ENCODE measurements around the gene COL8A1. TPM values are rescaled to one million over a fixed set of nuclear protein-coding genes. Genes with fewer than 3 reads are reported as not detected.
"Not testable (repeated sequence)": the region's sequence is repeated elsewhere in the genome, so short reads cannot be mapped to it uniquely, and the experiment has no call there.

The COL8A1 gene
- total RNA-seq, result under 1 TPM in 1 of 2 experiments, not detected in 1; 0.07 TPM

DNA sequence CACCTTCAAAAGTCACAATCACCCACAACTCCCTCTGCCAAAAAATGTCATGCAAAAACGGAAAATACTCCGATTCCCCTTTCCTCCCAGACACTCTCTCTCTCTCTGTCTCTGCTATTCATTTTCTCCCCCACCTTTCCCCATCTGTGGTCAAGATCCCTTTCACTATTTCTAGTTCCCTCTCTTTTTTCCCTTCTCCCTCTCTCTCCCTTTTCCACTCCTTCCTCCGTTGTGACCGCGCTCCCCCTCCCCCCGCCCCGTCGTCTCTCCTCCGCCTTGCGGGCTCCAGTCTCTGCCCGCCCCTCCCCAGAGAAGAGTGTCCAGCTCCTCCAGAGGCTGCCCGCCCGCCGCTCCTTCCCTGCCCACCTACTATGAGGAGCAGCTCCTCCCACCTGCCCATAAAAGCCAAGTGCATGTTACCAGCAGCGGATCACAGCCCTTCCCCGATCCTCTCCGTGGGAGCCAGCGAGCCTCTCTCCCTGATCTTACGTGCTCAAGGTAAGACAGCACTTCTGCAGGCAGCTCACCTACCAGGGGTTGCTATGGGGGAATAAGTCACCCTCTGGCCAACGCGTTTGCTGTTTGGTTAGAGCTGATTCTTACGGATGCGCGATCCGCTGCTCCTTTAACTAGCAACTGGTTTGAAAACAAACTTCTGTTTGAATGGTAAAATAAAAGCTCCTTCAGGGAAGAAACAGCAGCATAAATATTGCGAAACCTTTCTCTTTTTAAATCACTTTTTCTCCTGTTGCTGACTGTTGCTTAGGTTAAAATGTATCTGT, at the start of gene COL8A1:
COL8A1 (plus strand) TSS at position 428 of the 782 bp plus-strand sequence. CDS start 152,089 bp downstream, outside the sequence.
- Mint-ChIP-seq H3K36me3 (ENCODE audit: low read depth) (no peaks in the 10 kb centered on the region), H3K4me3 (no peak within 1 kb of the TSS), H3K27me3 (peaks cover 64% of the 10 kb centered on the region), H3K27ac (no peak within 1 kb of the TSS), H3K9me3 (no peaks in the 10 kb centered on the region), H3K4me1 (peaks cover 10% of the 10 kb centered on the region)
- POLR2A ChIA-PET, result no interaction called here
- DNase-seq, result no peak
- CTCF ChIA-PET, result interaction anchor here (0.6 kb wide), 1 partner anchor 268 kb away, joined by 3 read pairs; no protein-coding TSS in a partner anchor

DNA sequence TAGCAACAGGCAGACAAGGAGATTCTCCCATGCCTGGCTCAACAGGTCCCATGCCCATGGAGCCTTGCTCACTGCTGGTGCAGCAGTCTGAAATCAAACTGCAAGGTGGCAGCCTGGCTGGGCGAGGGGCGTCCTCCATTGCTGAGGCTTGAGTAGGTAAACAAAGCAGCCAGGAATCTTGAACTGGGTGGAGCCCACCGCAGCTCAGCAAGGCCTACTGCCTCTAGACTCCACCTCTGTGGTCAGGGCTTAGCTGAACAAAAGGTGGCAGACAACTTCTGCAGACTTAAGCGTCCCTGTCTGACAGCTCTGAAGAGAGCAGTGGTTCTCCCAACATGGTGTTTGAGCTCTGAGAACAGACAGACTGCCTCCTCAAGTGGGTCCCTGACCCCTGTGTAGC, 49.2 kb upstream of the COL8A1 start:
- H3K27me3 Mint-ChIP-seq; POLR2A ChIA-PET; H3K27ac Mint-ChIP-seq; H3K4me1 Mint-ChIP-seq; H3K4me3 Mint-ChIP-seq; H3K9me3 Mint-ChIP-seq; DNase-seq; CTCF ChIA-PET; H3K36me3 Mint-ChIP-seq (ENCODE audit: low read depth): not testable (repeated sequence)

DNA sequence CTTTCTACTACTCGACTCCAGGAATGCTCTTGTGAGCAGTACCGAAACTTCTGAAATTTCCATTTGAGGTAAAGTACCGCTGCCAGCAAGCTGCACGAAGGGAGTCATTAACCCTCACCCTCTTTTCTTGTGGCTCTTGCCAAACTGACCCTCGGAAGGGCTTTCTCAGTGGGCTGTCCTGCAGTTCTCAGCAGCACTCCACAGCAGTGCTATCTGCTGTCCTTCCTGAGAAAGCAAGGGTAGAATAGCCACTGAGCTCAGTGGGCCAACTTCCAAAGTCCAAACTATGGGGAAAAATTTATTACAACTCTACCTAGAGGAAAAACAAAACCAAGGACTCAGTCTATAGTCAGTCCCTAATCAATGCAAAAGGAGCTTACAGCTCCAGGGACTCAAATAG, 38.5 kb upstream of the COL8A1 start:
- CTCF ChIA-PET, result no interaction called here
- no peaks in the 10 kb centered on the region for H3K27me3 Mint-ChIP-seq

DNA sequence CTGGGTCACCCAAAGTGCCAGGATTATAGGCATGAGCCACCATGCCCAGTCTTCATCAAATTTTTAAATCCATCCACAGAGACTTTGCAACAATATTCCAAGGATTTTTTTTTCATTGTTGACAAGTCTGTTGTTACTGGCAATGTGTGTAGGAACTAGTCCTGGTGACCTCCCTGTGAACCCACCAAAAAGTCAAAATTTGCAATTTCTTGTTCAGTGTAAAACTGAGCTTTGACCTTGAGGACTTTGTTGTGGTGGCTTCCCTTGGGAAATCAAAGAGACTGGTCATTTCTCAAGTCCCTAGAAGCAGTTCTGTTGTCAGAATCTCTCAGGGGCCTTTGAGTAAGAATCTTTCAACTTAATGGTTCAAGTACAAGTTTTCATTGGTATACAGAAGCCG, 36.9 kb upstream of the COL8A1 start:
- H3K27ac Mint-ChIP-seq, result no peak overlapping the region
- CTCF ChIA-PET, result no interaction called here
- H3K9me3 Mint-ChIP-seq, result no peaks in the 10 kb centered on the region

More for the DNA sequence above, 38.5 kb upstream of the COL8A1 start:
- no peak for DNase-seq
- H3K4me1 Mint-ChIP-seq, result no peaks in the 10 kb centered on the region
- H3K4me3 Mint-ChIP-seq, result no peak overlapping the region
- H3K36me3 Mint-ChIP-seq (ENCODE audit: low read depth), result no peaks in the 10 kb centered on the region
- no peaks in the 10 kb centered on the region for H3K9me3 Mint-ChIP-seq
- no peak overlapping the region for H3K27ac Mint-ChIP-seq
- POLR2A ChIA-PET, result no interaction called here

DNA sequence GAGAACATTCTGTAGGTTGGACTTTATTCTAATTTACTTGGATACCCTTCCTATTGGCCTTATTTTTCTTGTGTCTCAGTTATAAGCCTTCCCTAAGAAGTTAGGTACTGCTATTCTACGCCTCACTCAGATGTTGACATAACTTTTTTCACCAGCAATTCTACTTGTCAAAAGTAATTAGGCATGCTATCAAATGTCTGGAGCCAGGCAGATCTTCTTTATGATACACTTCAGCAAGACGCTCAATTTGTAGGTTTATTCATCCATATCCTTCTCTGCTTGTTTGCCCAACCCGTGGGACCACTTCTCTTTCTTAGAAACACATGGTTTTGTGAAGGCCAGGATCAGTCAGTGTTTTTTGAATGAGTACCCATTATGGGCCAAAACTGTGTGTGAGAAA, 36.2 kb upstream of the COL8A1 start:
- Mint-ChIP-seq H3K27ac (no peak overlapping the region), H3K4me1 (no peaks in the 10 kb centered on the region), H3K4me3 (no peak overlapping the region), H3K9me3 (no peaks in the 10 kb centered on the region), H3K36me3 (ENCODE audit: low read depth) (no peaks in the 10 kb centered on the region), H3K27me3 (no peaks in the 10 kb centered on the region)
- CTCF ChIA-PET, result no interaction called here
- no peak for DNase-seq
- POLR2A ChIA-PET, result interaction anchor here (0.7 kb wide), 1 partner anchor 38 kb away, joined by 4 read pairs; no protein-coding TSS in a partner anchor

More for the DNA sequence above, 36.9 kb upstream of the COL8A1 start:
- no peaks in the 10 kb centered on the region for H3K36me3 Mint-ChIP-seq (ENCODE audit: low read depth)
- DNase-seq, result no peak
- POLR2A ChIA-PET, result no interaction called here
- no peaks in the 10 kb centered on the region for H3K4me1 Mint-ChIP-seq
- no peak overlapping the region for H3K4me3 Mint-ChIP-seq
- no peaks in the 10 kb centered on the region for H3K27me3 Mint-ChIP-seq

DNA sequence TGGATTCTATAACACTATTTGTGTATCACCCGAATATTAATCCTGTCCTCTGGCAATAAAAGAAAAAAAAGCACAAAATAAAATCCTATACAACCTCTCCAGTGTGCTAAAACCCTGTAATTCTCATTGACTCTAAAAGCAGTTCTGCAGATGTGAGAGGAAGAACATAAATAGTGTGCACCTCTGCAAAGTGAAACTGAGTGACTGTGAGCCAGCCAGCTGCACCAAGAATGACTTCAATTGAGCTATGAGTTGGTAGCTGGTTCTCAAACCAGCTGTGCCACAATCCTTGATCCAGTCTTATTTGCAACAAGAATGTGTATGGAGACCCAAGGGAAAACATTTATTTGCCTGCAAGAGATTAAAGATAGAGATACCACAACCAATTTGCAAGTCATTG, 31.2 kb upstream of the COL8A1 start:
- H3K4me3 Mint-ChIP-seq, result no peak overlapping the region
- ChIA-PET CTCF (interaction anchor here (1.2 kb wide), 1 partner anchor 17 kb away, joined by 3 read pairs; no protein-coding TSS in a partner anchor), POLR2A (no interaction called here)
- no peaks in the 10 kb centered on the region for H3K36me3 Mint-ChIP-seq (ENCODE audit: low read depth)
- H3K27ac Mint-ChIP-seq, result no peak overlapping the region
- no peaks in the 10 kb centered on the region for H3K27me3 Mint-ChIP-seq
- H3K4me1 Mint-ChIP-seq, result no peaks in the 10 kb centered on the region
- no peaks in the 10 kb centered on the region for H3K9me3 Mint-ChIP-seq
- no peak for DNase-seq

DNA sequence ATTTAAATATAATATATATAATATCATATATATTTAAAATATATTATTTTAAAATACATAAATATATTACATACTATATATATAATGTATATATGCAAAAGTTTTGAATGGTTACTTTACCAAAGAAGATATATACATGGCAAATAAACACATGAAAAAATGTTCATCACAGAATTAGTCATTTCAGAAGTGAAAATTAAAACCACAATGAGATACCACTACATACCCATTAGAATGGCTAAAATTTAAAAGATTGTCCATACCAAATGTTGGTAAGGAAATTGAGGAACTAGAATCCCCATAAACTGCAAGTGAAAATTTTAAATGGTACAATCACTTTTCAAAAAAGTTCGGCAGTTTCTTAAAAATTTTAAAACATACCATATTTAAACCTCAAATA, 23.6 kb upstream of the COL8A1 start:
- no peaks in the 10 kb centered on the region for H3K27me3 Mint-ChIP-seq
- no peak overlapping the region for H3K27ac Mint-ChIP-seq
- DNase-seq, result no peak
- H3K9me3 Mint-ChIP-seq, result peaks cover 3% of the 10 kb centered on the region
- POLR2A ChIA-PET, result no interaction called here
- no peaks in the 10 kb centered on the region for H3K4me1 Mint-ChIP-seq
- no peaks in the 10 kb centered on the region for H3K36me3 Mint-ChIP-seq (ENCODE audit: low read depth)
- CTCF ChIA-PET, result no interaction called here
- no peak overlapping the region for H3K4me3 Mint-ChIP-seq

DNA sequence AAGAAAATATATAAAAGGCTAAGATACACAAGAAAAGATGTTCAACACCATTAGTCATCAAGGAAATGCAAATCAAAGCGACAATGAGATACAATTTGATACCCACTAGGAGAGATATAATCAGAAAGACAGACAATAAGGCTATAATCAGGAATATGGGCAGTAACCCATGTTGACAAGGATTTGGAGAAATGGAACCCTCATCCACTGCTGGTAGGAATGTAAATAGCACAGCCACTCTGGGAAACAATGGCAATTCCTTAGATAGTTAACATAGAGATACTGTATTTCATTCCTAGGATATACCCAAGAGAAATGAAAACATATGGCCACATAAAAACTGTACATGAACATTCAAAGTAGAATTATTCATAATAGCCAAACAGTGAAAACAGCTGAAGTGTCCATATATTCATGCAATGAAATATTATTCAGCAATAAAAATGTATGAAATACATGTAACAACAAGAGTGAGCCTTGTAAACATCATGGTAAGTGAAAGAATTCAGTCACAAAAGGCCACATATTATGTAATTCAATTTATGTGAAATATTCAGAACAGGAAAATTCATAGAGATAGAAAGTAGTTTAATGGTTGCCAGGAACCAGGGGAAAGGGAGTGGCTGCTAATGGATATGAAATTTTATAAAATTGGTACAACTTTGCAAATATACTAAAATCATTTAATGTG, 18.2 kb upstream of the COL8A1 start:
- CTCF ChIA-PET, result no interaction called here
- H3K36me3 Mint-ChIP-seq (ENCODE audit: low read depth), result no peaks in the 10 kb centered on the region
- DNase-seq, result no peak
- H3K4me1 Mint-ChIP-seq, result no peaks in the 10 kb centered on the region
- POLR2A ChIA-PET, result no interaction called here
- peaks cover 3% of the 10 kb centered on the region for H3K9me3 Mint-ChIP-seq
- H3K27me3 Mint-ChIP-seq, result no peaks in the 10 kb centered on the region
- H3K27ac Mint-ChIP-seq, result no peak overlapping the region
- no peak overlapping the region for H3K4me3 Mint-ChIP-seq

DNA sequence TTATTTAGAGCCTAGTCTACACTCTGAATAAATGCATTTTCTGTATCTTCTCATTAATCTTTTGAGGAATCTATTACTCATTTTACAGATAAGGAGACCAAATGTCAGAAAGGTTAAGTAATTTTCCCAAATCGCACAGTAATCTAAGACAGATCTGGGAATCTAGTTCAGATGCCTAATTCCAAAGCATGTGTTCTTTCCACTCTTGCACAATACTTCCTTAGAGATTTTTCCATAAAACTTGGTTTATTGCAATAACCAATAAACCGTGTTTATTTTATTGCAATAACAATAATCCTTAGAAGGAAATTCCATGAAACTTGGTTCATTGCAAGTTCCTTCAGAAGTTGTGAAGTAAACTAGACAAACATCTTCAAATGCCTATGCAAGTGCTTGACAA, 17.4 kb upstream of the COL8A1 start:
- Mint-ChIP-seq H3K27ac (no peak overlapping the region), H3K27me3 (no peaks in the 10 kb centered on the region), H3K4me1 (no peaks in the 10 kb centered on the region), H3K4me3 (no peak overlapping the region), H3K9me3 (peaks cover under 1% of the 10 kb centered on the region), H3K36me3 (ENCODE audit: low read depth) (no peaks in the 10 kb centered on the region)
- ChIA-PET POLR2A (no interaction called here), CTCF (no interaction called here)
- no peak for DNase-seq

DNA sequence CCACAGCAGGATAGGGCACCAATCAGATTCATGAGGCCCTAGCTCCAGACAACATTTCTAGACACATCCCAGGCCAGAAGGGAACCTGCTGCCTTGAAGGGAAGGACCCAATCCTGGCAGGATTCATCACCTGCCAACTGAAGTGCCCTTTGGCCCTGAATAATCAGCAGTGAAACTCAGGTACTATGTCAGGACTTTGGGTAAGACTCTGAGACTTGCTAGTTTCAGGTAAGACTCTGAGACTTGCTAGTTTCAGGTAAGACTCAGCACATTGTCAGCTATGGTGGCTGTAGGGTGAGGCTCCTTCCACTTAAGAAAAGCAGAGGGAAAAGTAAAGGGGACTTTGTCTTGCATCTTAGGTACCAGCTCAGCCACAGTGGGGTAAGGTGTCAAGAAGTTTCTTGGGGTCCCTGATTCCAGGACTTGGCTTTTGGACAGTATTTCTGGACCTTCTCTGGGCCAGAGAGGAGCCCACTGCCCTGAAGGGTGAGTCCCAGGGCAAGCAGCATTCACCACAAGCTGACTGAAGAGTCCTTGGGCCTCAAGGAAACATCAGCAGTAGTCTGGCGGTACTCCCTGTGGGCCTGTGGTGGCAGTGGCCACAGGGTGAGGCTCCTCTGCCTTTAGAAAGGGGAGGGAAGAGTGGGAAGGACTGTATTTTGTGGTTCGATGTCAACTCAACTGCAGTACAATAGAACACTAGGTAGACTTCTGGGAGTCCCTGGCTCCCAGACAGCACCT, 13.7 kb upstream of the COL8A1 start:
- no peaks in the 10 kb centered on the region for H3K27me3 Mint-ChIP-seq
- H3K36me3 Mint-ChIP-seq (ENCODE audit: low read depth), result no peaks in the 10 kb centered on the region
- no peaks in the 10 kb centered on the region for H3K9me3 Mint-ChIP-seq
- DNase-seq, result no peak
- H3K27ac Mint-ChIP-seq, result no peak overlapping the region
- CTCF ChIA-PET, result interaction anchor here (1.0 to 1.5 kb wide), 2 partner anchors 8 to 17 kb away, joined by 3 to 4 read pairs; no protein-coding TSS in a partner anchor
- H3K4me3 Mint-ChIP-seq, result no peak overlapping the region
- POLR2A ChIA-PET, result no interaction called here
- no peaks in the 10 kb centered on the region for H3K4me1 Mint-ChIP-seq

DNA sequence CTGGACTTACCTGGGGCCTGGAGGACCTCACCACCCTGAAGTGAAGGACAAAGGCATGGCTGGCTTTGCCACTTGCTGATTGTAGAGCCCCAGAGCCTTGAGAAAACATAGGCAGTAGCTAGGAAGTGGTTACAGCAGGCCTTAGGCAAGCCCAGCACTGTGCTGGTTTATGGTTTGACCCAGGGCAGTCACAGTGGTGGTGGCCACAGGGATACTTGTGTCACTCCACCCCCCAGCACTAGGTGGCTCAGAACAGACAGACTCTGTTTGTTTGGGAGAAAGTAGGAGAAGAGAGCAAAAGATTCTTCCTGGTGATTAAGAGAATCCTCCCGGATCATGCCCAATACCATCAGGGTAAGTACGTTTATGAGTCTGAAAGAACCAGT, 13.2 kb upstream of the COL8A1 start:
- Mint-ChIP-seq H3K4me1 (no peaks in the 10 kb centered on the region), H3K36me3 (ENCODE audit: low read depth) (no peaks in the 10 kb centered on the region), H3K9me3 (no peaks in the 10 kb centered on the region), H3K4me3 (no peak overlapping the region), H3K27ac (no peak overlapping the region), H3K27me3 (no peaks in the 10 kb centered on the region)
- ChIA-PET CTCF (no interaction called here), POLR2A (no interaction called here)
- no peak for DNase-seq

DNA sequence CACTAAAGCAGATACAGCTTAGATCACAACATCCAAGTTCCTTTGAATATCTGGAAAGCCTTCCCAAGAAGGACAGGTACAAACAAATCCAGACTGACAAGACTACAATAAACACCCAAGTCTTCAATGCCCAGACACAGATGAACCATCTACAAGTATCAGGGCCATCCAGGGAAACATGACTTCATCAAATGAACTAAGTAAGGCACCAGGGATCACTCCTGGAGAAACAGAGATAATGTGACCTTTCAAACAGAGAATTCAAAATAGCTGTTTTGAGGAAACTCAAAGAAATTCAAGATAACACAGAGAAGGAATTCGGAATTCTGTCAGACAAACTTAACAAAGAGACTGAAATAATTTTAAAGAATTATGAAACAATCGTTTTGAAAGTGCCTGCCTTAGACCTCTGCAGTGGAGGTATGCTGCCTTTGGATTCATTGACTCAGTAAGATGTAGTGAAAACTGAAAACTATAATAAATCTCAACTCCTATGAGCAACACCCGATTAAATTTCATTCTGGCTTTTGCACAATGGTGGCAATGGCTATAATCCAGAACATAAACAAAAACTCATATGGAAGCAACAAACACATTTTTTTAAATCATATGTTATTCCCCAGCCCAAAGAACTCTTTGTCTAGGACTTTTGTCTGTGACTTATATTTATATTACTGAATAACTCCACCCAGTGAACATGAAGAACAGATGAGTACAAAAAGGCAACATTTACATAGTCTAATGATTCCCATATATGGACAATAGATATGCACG, 12.6 kb upstream of the COL8A1 start:
- no peaks in the 10 kb centered on the region for H3K27me3 Mint-ChIP-seq
- CTCF ChIA-PET, result no interaction called here
- POLR2A ChIA-PET, result no interaction called here
- H3K4me1 Mint-ChIP-seq, result no peaks in the 10 kb centered on the region
- H3K27ac Mint-ChIP-seq, result no peak overlapping the region
- H3K36me3 Mint-ChIP-seq (ENCODE audit: low read depth), result no peaks in the 10 kb centered on the region
- H3K4me3 Mint-ChIP-seq, result no peak overlapping the region
- DNase-seq, result no peak
- no peaks in the 10 kb centered on the region for H3K9me3 Mint-ChIP-seq

DNA sequence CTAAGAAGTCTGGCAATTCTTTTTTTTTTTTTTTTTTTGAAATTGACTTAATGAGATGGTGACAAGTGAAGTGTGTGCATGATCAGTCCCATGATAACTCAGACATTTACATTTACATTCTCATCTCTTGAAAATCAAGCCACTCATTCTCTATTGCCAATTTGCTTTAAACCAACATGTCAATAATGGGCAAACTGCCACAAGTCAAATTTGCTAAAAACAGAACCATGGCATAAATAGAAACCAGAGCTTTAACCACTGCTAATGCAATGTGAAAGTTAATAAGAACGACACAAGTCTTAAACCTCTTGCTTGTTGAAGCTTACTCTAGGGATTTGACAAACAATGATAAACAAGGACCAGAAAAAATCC, 12.0 kb upstream of the COL8A1 start:
- no peaks in the 10 kb centered on the region for H3K9me3 Mint-ChIP-seq
- no peak for DNase-seq
- H3K4me1 Mint-ChIP-seq, result no peaks in the 10 kb centered on the region
- H3K27me3 Mint-ChIP-seq, result peaks cover 3% of the 10 kb centered on the region
- no peak overlapping the region for H3K27ac Mint-ChIP-seq
- no peaks in the 10 kb centered on the region for H3K36me3 Mint-ChIP-seq (ENCODE audit: low read depth)
- no peak overlapping the region for H3K4me3 Mint-ChIP-seq
- ChIA-PET CTCF (no interaction called here), POLR2A (no interaction called here)
